HG02970 (cell line): Measurements from ENCODE around the gene KCNQ2.

Experiments
- ATAC-seq: cut with Tn5 transposase; IDR thresholded peaks from one replicate; pipeline ENCODE4 v1.9.1; 2021; ENCODE audit warnings: mild to moderate bottlenecking, moderate library complexity, moderate number of reproducible peaks; ENCODE audit not compliant: unreplicated experiment, low FRiP score

KCNQ2 gene

GRCh38 chr20:63409066-63409833 lies 63.2 kb downstream of the KCNQ2 start:
- ATAC-seq, result no peak

- ATAC-seq, result no peak
These were observed 63.8 kb downstream of the KCNQ2 start for GRCh38 chr20:63408684-63409046.

- no peak for ATAC-seq
These were observed 64.3 kb downstream of the KCNQ2 start for GRCh38 chr20:63407928-63408683.

- no peak for ATAC-seq
These were observed 65.7 kb downstream of the KCNQ2 start for GRCh38 chr20:63406617-63407245.

- no peak for ATAC-seq
These were observed 66.4 kb downstream of the KCNQ2 start for GRCh38 chr20:63406011-63406410.

GRCh38 chr20:63405102-63405730 lies 67.2 kb downstream of the KCNQ2 start:
- no peak for ATAC-seq

- no peak for ATAC-seq
These were observed 68.0 kb downstream of the KCNQ2 start for GRCh38 chr20:63404129-63405085.

- ATAC-seq, result no peak
These were observed 68.9 kb downstream of the KCNQ2 start for GRCh38 chr20:63403403-63404105.

- ATAC-seq, result no peak
These were observed 69.6 kb downstream of the KCNQ2 start for GRCh38 chr20:63402860-63403220.

GRCh38 chr20:63402181-63402859 lies 70.1 kb downstream of the KCNQ2 start:
- ATAC-seq, result no peak

GRCh38 chr20:63401384-63402110 lies 70.9 kb downstream of the KCNQ2 start:
- ATAC-seq, result no peak

GRCh38 chr20:63400486-63401210 lies 71.8 kb downstream of the KCNQ2 start:
- ATAC-seq, result no peak

- ATAC-seq, result no peak
These were observed 72.7 kb downstream of the KCNQ2 start for GRCh38 chr20:63399596-63400375.

- ATAC-seq, result no peak
These were observed 73.5 kb downstream of the KCNQ2 start for GRCh38 chr20:63398744-63399514.

GRCh38 chr20:63397946-63398450 lies 74.5 kb downstream of the KCNQ2 start:
- ATAC-seq, result no peak
